NK-92 treated with Interleukin-12 subunit alpha and Interleukin-12 subunit beta, amount 100 ng/mL, for 24 hours (cell line): Measurements from ENCODE around the gene BORCS8.
"Not testable (repeated sequence)": the region's sequence is repeated elsewhere in the genome, so short reads cannot be mapped to it uniquely, and the experiment has no call there.

Source experiments
- DNase-seq: peaks from one replicate; lab custom pipeline; 2025; lab: John Stamatoyannopoulos, UW

BORCS8 gene

GRCh38 chr19:19179548-19180441, 12.2 kb downstream of the BORCS8 start:
- DNase-seq: no peak

GRCh38 chr19:19176950-19177349, 15.0 kb downstream of the BORCS8 start:
- DNase-seq: no peak

GRCh38 chr19:19173243-19173642, 18.7 kb downstream of the BORCS8 start:
- DNase-seq: not testable (repeated sequence)

GRCh38 chr19:19171821-19172532, 20.0 kb downstream of the BORCS8 start:
- no peak for DNase-seq

GRCh38 chr19:19170873-19171672, 20.9 kb downstream of the BORCS8 start:
- no peak for DNase-seq

- no peak for DNase-seq
Observed at GRCh38 chr19:19170053-19170872, 21.7 kb downstream of the BORCS8 start, which contains the start of gene MEF2B. TSS of gene MEF2B (minus strand) at chr19:19170263. CDS start at chr19:19150735, 19,528 bp downstream.

GRCh38 chr19:19169236-19170052, 22.5 kb downstream of the BORCS8 start:
- no peak for DNase-seq

GRCh38 chr19:19167612-19168011, 24.3 kb downstream of the BORCS8 start:
- no peak for DNase-seq

- DNase-seq: no peak
Observed at GRCh38 chr19:19165396-19165795, 26.6 kb downstream of the BORCS8 start.

GRCh38 chr19:19162495-19162894, 29.5 kb downstream of the BORCS8 start:
- DNase-seq: no peak

- DNase-seq: no peak
Observed at GRCh38 chr19:19160461-19161035, 31.4 kb downstream of the BORCS8 start.

- DNase-seq: no peak
Observed at GRCh38 chr19:19159534-19159933, 32.4 kb downstream of the BORCS8 start.

GRCh38 chr19:19157808-19158207, 34.1 kb downstream of the BORCS8 start:
- no peak for DNase-seq

- DNase-seq: no peak
Observed at GRCh38 chr19:19155495-19156219, 36.3 kb downstream of the BORCS8 start.

- DNase-seq: no peak
Observed at GRCh38 chr19:19154768-19155494, 37.0 kb downstream of the BORCS8 start.

- no peak for DNase-seq
Observed at GRCh38 chr19:19152668-19153384, 39.1 kb downstream of the BORCS8 start.

GRCh38 chr19:19151418-19151817, 40.5 kb downstream of the BORCS8 start:
- DNase-seq: no peak

GRCh38 chr19:19149435-19149834, 42.5 kb downstream of the BORCS8 start:
- no peak for DNase-seq
